Measurements from ENCODE around the gene MAD1L1. TPM values are rescaled to one million over a fixed set of nuclear protein-coding genes. Genes with fewer than 3 reads are reported as not detected.
A peak's percentile ranks its signal among the peaks of the same experiment; 100 is the strongest.

MAD1L1 gene
- total and polyA plus RNA-seq, 2 of the 4 experiments (the other 2 are of a cell fraction) = 29.0 to 40.9 TPM

DNA sequence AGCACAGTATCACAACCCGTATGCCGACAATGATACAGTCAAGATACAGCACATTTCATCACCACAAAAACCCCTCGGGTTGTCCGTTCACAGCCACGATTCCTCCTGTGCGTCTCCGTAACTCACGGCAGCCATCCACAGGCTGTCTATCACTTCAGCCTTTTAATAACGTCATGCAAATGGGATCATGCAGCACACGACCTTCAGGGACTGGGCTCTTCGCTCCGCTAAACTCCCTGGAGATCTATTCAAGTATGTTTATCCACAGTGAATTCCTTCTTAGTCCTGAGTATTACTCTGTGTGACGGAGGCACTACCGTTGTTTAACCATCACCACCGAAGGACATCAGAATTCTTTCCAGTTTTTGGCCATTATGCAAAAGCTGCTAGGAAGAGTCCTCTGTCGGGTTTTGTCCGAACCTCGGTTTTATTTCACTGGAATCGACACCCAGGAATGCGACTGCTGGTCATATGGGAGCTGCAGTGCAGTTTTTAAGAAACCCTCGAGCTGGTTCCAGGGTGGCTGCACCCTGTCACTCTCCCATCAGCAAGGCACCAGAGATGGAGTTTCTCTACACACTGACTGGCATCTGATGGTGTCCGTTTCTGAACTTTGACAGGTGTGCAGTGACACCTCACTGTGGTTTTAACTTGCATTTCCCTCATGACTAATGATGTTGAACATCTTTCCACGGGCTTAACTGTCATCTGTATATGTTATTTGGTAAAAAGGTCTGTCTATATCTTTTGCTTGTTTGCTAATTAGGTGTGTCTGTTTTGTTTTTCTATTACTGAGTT, 193.6 kb downstream of the MAD1L1 start:
- no peak overlapping the region for H3K4ac ChIP-seq (ENCODE audit: low read depth, low read length)
- H4K8ac ChIP-seq (ENCODE audit: low read depth in 2 of 2, low read length in 2 of 2) = no peak overlapping the region
- no peak overlapping the region for H3K23ac ChIP-seq (ENCODE audit: low read depth, low read length)
- H4K20me1 ChIP-seq (ENCODE audit: insufficient read depth, low read length) = no peaks in the 10 kb centered on the region; the same call in 1 of the 2 replicates
- no peak for DNase-seq
- H3K4me1 ChIP-seq (ENCODE audit: control insufficient read depth, insufficient read depth, low read length) = peaks cover 5% of the 10 kb centered on the region
- TF ChIP-seq RAD21 (IDR thresholded peaks at IDR 0.05; ENCODE audit: low read length) (no peak), RFX5 (IDR thresholded peaks at IDR 0.05; ENCODE audit: low read depth, low read length) (no peak), MAFK (IDR thresholded peaks at IDR 0.05; ENCODE audit: low read depth, low read length) (no peak)
- BruUV-seq (replicated peaks) = no TSS peak
- no peak overlapping the region for H3K18ac ChIP-seq (ENCODE audit: low read depth, low read length)
- H2BK120ac ChIP-seq (ENCODE audit: low read depth, low read length) = no peak overlapping the region
- H3K14ac ChIP-seq (replicated peaks; ENCODE audit: low read depth, low read length) = no peak overlapping the region
- in situ Hi-C loops (cut with MboI; ENCODE audit: low sequenced_read_pairs) (no loop called here), dilution Hi-C loops (cut with HindIII; ENCODE audit: low sequenced_read_pairs, unreplicated experiment) (no loop called here), intact Hi-C loops (cut with micrococcal nuclease) (loop anchor here (5.0 kb wide), 1 partner anchor 53 kb away; no protein-coding TSS in a partner anchor)
- H3K27ac ChIP-seq (ENCODE audit: insufficient read depth, low read length) = no peak overlapping the region
- WGBS, 2 experiments (ENCODE audit: extremely low coverage in 2 of 2, insufficient read length in 1 of 2) = 86% methylated on average over 18 of the region's 23 CpGs; no CpG with 5 or more reads in 1 of the 2 experiments
- no peak overlapping the region for H3K9ac ChIP-seq (ENCODE audit: low read depth, low read length)
- no peak overlapping the region for H2BK20ac ChIP-seq (ENCODE audit: low read depth, low read length)
- H4K91ac ChIP-seq (ENCODE audit: insufficient read depth, low read depth, low read length) = no peak overlapping the region
- H2AK5ac ChIP-seq (ENCODE audit: low read depth, low read length) = 0 out of 2 replicates have a peak overlapping the region, but pooled peaks have one; percentile 3
- no peak overlapping the region for H2AFZ ChIP-seq (replicated peaks; ENCODE audit: low read length, poor library complexity)
- H4K5ac ChIP-seq (ENCODE audit: low read depth, low read length) = no peak overlapping the region
- H3K9me1 ChIP-seq (ENCODE audit: insufficient read depth, low read length) = peaks cover 8% of the 10 kb centered on the region
- H3K79me1 ChIP-seq (ENCODE audit: low read depth in 1 of 2, low read length in 2 of 2) = peaks cover 0 to 26% of the 10 kb centered on the region in 2 experiments; a peak in 2 of 4 replicates
- ChIA-PET CTCF (no interaction called here), POLR2A (ENCODE audit: unreplicated experiment) (interaction anchor here (0.5 kb wide), 1 partner anchor 156 kb away, joined by 10 read pairs; no protein-coding TSS in a partner anchor)
- H2AK9ac ChIP-seq (replicated peaks; ENCODE audit: low read depth, low read length, poor library complexity) = peak overlapping the region; percentile 30
- H3K56ac ChIP-seq (ENCODE audit: extremely low read depth, insufficient read depth, low read length) = no peak overlapping the region
- ATAC-seq (ENCODE audit: low read depth) = no peak
- H3K27me3 ChIP-seq (ENCODE audit: control insufficient read depth, insufficient read depth, low read length) = no peaks in the 10 kb centered on the region
- no peak overlapping the region for H3K4me3 ChIP-seq (ENCODE audit: insufficient read depth, low read depth, low read length)
- H2BK5ac ChIP-seq (ENCODE audit: low read depth, low read length, poor library complexity, severe bottlenecking) = no peak overlapping the region
- H3K4me2 ChIP-seq (ENCODE audit: low read depth, low read length) = no peak overlapping the region
- no peak overlapping the region for H2BK15ac ChIP-seq (ENCODE audit: low read depth, low read length)
- peaks cover 5% of the 10 kb centered on the region; the same call in 1 of the 2 replicates for H3K36me3 ChIP-seq (ENCODE audit: control insufficient read depth, insufficient read depth, low read length)
- no peaks in the 10 kb centered on the region for H3K9me3 ChIP-seq (ENCODE audit: control insufficient read depth, insufficient read depth, low read length)
